NOMO-1 (cell line): ENCODE measurements around the gene GDPD1.
"Not testable (repeated sequence)": the region's sequence is repeated elsewhere in the genome, so short reads cannot be mapped to it uniquely, and the experiment has no call there.

Experiments
- DNase-seq, 2 experiments: peaks; one replicate each; lab custom pipeline; 2025; ENCODE audit not compliant: unreplicated experiment in 2 of 2; lab: John Stamatoyannopoulos, UW

GDPD1 gene

DNA sequence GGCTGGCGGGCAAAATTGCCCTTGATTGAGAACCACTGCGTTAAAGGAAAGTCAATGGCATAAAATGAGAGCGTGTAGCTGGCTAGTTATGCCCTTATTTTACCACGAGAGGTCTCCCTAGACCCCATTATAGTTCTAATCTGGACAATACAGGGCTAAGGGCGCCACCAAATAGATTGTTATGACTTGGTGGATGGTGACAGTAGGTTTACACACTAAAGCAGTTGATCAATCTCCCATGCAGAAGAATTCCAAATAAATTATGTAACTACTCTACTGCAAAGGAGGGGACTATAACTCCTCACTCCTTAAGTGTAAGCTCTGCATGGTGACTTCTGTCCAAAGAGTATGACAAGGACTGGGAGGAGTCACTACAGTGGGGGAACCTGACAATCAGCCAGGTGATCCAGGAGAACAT, 90.7 kb downstream of the GDPD1 start:
- DNase-seq, result peak; percentile 25 to 63

DNA sequence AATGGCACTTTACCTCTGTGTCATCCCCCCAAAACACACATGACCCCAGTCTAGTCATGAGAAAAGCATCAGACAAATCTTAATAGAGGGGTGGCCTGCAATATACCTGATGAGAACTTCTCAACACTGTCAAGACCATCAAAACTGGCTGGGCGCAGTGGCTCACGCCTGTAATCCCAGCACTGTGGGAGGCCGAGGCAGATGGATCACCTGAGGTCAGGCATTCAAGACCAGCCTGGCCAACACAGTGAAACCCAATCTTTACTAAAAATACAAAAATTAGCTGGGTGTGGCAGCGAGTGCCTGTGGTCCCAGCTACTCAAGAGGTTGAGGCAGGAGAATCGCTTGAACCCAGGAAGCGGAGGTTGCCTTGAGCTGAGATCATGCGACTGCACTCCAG, 91.2 kb downstream of the GDPD1 start:
- not testable (repeated sequence) for DNase-seq

DNA sequence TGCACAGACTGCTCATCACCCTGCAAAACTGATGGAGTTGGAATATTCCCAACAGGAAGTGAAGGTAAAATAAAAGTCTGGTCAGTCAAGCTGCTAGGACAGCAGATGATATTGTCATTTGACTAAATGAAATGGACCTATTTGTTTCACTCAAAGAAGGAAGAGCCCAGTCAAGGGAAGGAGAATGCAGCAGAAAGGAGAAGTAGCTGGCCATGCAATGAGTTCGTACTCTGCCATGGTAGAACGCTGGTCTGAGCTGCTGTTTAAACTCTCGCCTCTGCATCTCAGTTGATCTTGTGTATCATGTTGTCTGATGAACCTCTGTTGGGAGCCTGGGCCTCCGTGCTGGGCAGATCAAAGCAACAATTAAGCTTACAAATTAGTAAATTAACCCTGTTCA, 95.6 kb downstream of the GDPD1 start:
- DNase-seq, result peak in 1 of 2 experiments; percentile 53
